ENCODE data around the gene HOXA7. TPM values are rescaled to one million over a fixed set of nuclear protein-coding genes. Genes with fewer than 3 reads are reported as not detected.

HOXA7 gene
- total RNA-seq, 3 donors from 2014 or later, result 4.6 to 8.8 (median 6.2) TPM

DNA sequence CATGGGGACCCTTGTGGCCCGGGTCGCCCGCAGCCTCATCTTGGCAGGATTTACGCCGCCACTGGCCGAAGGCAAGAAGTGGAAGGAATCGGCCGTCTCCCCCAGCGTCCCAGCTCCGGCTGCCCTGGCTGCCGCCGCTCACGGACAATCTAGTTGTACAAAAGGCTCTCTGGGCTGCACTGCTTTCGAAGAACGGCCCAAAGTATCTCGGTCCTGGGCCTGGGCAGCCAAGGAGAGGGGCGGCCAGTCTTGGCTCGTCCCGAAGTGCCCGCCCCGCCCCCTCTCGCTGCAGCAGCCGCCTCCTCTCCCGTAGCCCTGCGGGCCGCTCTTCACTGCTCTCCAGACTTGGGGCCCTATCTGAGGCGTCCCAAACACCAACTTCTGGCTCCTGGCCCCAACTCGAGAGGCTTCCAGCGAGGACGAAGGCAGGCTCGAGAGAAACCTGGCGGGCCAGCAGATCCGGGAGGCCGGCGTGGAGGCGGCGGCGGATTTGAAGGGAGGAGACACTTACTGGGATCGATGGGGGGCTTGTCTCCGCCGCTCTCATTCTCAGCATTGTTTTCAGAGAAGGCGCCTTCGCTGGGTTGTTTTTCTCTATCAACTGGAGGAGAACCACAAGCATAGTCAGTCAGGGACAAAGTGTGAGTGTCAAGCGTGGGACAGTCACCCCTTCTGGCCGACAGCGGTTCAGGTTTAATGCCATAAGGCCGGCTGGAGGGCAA lies 8.1 kb upstream of the HOXA7 start:
- peak overlapping the region; percentile 81 to 89 for H3K27ac ChIP-seq
- no peaks in the 10 kb centered on the region for H3K36me3 ChIP-seq
- intact Hi-C loops (cut with DNase I; ENCODE audit: low total_unique reads), result loop anchor here (5.0 kb wide), 1 partner anchor 797 kb away; no protein-coding TSS in a partner anchor
- no peaks in the 10 kb centered on the region for H3K4me1 ChIP-seq
- peak overlapping the region; percentile 65 to 80 (median 65) for H3K4me3 ChIP-seq
- no peak for DNase-seq (ENCODE audit: low spot score in 2 of 2)
- no peaks in the 10 kb centered on the region for H3K9me3 ChIP-seq
- peaks cover 3 to 59% of the 10 kb centered on the region in 2 donors for H3K27me3 ChIP-seq
- no peak for TF ChIP-seq POLR2A (IDR thresholded peaks at IDR 0.05)
- TF ChIP-seq, protein P1, sequence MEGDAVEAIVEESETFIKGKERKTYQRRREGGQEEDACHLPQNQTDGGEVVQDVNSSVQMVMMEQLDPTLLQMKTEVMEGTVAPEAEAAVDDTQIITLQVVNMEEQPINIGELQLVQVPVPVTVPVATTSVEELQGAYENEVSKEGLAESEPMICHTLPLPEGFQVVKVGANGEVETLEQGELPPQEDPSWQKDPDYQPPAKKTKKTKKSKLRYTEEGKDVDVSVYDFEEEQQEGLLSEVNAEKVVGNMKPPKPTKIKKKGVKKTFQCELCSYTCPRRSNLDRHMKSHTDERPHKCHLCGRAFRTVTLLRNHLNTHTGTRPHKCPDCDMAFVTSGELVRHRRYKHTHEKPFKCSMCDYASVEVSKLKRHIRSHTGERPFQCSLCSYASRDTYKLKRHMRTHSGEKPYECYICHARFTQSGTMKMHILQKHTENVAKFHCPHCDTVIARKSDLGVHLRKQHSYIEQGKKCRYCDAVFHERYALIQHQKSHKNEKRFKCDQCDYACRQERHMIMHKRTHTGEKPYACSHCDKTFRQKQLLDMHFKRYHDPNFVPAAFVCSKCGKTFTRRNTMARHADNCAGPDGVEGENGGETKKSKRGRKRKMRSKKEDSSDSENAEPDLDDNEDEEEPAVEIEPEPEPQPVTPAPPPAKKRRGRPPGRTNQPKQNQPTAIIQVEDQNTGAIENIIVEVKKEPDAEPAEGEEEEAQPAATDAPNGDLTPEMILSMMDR (IDR thresholded peaks at IDR 0.05), result no peak
- no peak for TF ChIP-seq POLR2AphosphoS5 (IDR thresholded peaks at IDR 0.05)

DNA sequence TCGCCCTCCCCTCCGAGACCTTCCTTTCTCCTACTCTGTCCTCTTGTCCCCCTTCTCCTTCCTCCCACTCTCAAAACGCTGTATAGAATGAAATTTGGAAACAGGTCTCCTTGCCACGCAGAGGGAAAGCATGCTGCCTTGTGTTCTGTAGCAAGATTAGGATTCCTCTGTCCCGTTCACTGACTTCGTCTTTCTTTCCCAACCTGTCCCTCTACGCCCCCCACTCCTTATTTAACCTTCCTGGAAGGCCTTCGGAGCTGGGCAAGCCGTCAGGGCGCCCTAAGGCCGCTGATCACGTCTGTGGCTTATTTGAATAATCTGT lies 7.5 kb upstream of the HOXA7 start:
- H3K4me3 ChIP-seq, result peak overlapping the region; percentile 65 to 80 (median 65)
- peaks cover 3 to 57% of the 10 kb centered on the region in 2 donors for H3K27me3 ChIP-seq
- peak overlapping the region; percentile 81 to 89 for H3K27ac ChIP-seq
- no peaks in the 10 kb centered on the region for H3K4me1 ChIP-seq
- no peaks in the 10 kb centered on the region for H3K9me3 ChIP-seq
- no peak for DNase-seq (ENCODE audit: low spot score in 2 of 2)
- intact Hi-C loops (cut with DNase I; ENCODE audit: low total_unique reads), result loop anchor here (5.0 kb wide), 1 partner anchor 797 kb away; no protein-coding TSS in a partner anchor
- no peaks in the 10 kb centered on the region for H3K36me3 ChIP-seq
- TF ChIP-seq POLR2A (IDR thresholded peaks at IDR 0.05) (no peak), POLR2AphosphoS5 (IDR thresholded peaks at IDR 0.05) (no peak)
- TF ChIP-seq, protein P1 (IDR thresholded peaks at IDR 0.05), result no peak

DNA sequence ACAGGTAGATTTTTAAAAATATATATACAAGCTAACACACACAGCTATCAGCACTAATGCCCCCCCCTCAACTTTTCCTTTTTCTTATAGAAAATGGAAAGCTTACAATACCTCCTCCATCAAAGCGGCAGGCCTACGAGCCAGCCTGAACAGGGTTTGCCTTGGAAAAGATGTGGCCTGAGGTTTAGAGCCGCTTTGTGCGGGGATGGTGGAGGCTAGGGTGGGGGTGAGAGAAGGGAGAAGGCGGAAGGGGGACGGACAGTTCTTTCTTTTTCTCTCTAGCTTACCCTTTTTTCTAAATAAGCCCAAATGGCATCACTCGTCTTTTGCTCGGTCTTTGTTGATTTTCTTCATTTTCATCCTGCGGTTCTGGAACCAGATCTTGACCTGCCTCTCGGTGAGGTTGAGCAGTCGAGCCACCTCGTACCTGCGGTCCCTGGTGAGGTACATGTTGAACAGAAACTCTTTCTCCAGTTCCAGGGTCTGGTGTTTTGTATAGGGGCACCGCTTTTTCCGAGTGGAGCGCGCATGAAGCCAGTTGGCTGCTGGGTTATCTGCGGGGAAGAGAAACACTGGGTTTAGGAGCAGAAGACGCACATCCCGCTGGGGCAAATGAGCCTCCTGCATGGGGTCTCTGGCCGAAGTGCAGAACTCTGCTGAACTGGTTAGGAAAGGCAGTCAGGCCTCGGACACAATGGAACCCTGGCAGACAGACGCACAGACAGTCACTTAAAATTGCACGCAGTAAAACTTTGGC lies 7.0 kb upstream of the HOXA7 start:
- Histone ChIP-seq H3K4me3 (peak overlapping the region; percentile 65 to 80 (median 65)), H3K4me1 (no peaks in the 10 kb centered on the region)

DNA sequence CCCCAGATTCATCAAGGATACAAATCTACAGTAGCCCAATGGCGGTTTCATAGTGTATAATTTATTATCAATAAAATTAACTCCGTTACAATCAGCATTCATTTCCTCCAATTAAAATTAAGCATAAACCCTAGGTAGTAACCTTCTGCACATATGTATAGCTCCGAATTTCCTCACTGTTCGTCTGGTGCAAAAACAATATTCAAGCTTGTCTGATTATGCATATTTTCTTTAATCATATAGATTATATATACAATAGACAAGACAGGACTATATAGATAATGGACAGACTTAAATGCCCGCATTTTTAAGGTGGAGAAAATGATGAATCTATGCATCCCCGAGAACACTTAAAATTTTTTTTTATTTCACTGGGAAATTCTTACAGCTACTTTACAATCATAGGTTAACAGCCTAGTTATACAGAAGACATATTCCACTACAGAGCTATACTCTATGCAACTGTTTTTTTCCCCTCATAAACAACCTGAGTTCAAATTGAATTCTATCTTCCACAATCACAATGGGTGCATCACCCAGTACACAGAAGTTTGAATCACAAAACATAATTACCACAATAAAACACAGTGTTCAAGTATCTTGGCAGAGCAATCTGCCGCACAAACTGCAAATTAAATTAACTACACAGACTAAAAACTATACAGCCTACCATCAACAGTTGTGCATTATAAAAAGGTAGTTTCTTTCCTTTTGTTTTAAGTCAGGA lies 6.2 kb upstream of the HOXA7 start:
- Histone ChIP-seq H3K4me3 (peak overlapping the region; percentile 65 to 80 (median 65)), H3K27me3 (peaks cover 3 to 44% of the 10 kb centered on the region in 2 donors), H3K4me1 (no peaks in the 10 kb centered on the region), H3K9me3 (no peaks in the 10 kb centered on the region), H3K36me3 (no peaks in the 10 kb centered on the region), H3K27ac (peak overlapping the region in 1 of 2 donors; percentile 96)
- no peak for DNase-seq (ENCODE audit: low spot score in 2 of 2)
- TF ChIP-seq, protein P1 (IDR thresholded peaks at IDR 0.05), result no peak
- TF ChIP-seq POLR2AphosphoS5 (IDR thresholded peaks at IDR 0.05), result no peak
- no peak for TF ChIP-seq POLR2A (IDR thresholded peaks at IDR 0.05)
- intact Hi-C loops (cut with DNase I; ENCODE audit: low total_unique reads), result loop anchor here (5.0 kb wide), 1 partner anchor 795 kb away; no protein-coding TSS in a partner anchor

More for the DNA sequence above, 7.0 kb upstream of the HOXA7 start:
- Histone ChIP-seq H3K9me3 (no peaks in the 10 kb centered on the region), H3K27ac (peak overlapping the region; percentile 81 to 89), H3K36me3 (no peaks in the 10 kb centered on the region), H3K27me3 (peaks cover 3 to 52% of the 10 kb centered on the region in 2 donors)
- DNase-seq (ENCODE audit: low spot score in 2 of 2), result no peak
- TF ChIP-seq POLR2AphosphoS5 (IDR thresholded peaks at IDR 0.05) (no peak), POLR2A (IDR thresholded peaks at IDR 0.05) (no peak)
- TF ChIP-seq, protein P1 (IDR thresholded peaks at IDR 0.05), result no peak
- intact Hi-C loops (cut with DNase I; ENCODE audit: low total_unique reads), result loop anchor here (5.0 kb wide), 1 partner anchor 796 kb away; no protein-coding TSS in a partner anchor
